ENCODE data around the gene SSTR3. TPM values are rescaled to one million over a fixed set of nuclear protein-coding genes. Genes with fewer than 3 reads are reported as not detected.

Gene SSTR3
- total and polyA plus RNA-seq, 9 of the 15 experiments (the other 6 are each of a cell fraction or from before 2014, with no cell fraction given): 0.03 TPM; not detected in 8

GRCh38 chr22:37260155-37260795 is 48.0 kb upstream of the SSTR3 start:
- peaks cover 4% of the 10 kb centered on the region; the same call in 1 of the 2 replicates for H3K9me3 ChIP-seq (replicated peaks; ENCODE audit: control insufficient read depth, insufficient read depth, low read depth, low read length)
- FAIRE-seq (no peak), DNase-seq (ENCODE audit: extremely low read depth in 1 of 4, low spot score in 3 of 4) (no peak), ATAC-seq (no peak)
- no peak overlapping the region for H3K9ac ChIP-seq (ENCODE audit: insufficient read depth in 1 of 2, low read depth in 2 of 2, low read length in 2 of 2)
- H3K4me2 ChIP-seq (ENCODE audit: insufficient read depth, low read length): no peak overlapping the region; the same call in 1 of the 2 replicates
- 18% methylated on average over 11 of the region's 15 CpGs for WGBS (ENCODE audit: insufficient coverage, low coverage, missing lambda C conversion rate)
- no TSS peak for BruUV-seq (replicated peaks)
- H3K36me3 ChIP-seq (ENCODE audit: control insufficient read depth, insufficient read depth, low read length): no peaks in the 10 kb centered on the region
- no peak overlapping the region for H3K4me3 ChIP-seq
- no peaks in the 10 kb centered on the region for H4K20me1 ChIP-seq (replicated peaks; ENCODE audit: control insufficient read depth, insufficient read depth, low read length)
- TF ChIP-seq REST (IDR thresholded peaks at IDR 0.05; ENCODE audit: borderline replicate concordance) (no peak), REST (CRISPR knock-in tag; IDR thresholded peaks at IDR 0.05; ENCODE audit: low read depth) (no peak), HNRNPLL (IDR thresholded peaks at IDR 0.05; ENCODE audit: low read depth, low read length, poor library complexity, severe bottlenecking) (no peak), ADNP (tag; IDR thresholded peaks at IDR 0.05) (no peak), NCOA4 (IDR thresholded peaks at IDR 0.05; ENCODE audit: partially characterized antibody) (no peak), ZNF551 (CRISPR knock-in tag; IDR thresholded peaks at IDR 0.05) (no peak), POLR2H (tag; IDR thresholded peaks at IDR 0.05; ENCODE audit: low read depth) (no peak), ZNF75A (CRISPR knock-in tag; IDR thresholded peaks at IDR 0.05) (no peak), PTTG1 (tag; IDR thresholded peaks at IDR 0.05; ENCODE audit: low read depth) (no peak), ZBTB9 (CRISPR knock-in tag; IDR thresholded peaks at IDR 0.05) (no peak)
- TF ChIP-seq, protein P1, sequence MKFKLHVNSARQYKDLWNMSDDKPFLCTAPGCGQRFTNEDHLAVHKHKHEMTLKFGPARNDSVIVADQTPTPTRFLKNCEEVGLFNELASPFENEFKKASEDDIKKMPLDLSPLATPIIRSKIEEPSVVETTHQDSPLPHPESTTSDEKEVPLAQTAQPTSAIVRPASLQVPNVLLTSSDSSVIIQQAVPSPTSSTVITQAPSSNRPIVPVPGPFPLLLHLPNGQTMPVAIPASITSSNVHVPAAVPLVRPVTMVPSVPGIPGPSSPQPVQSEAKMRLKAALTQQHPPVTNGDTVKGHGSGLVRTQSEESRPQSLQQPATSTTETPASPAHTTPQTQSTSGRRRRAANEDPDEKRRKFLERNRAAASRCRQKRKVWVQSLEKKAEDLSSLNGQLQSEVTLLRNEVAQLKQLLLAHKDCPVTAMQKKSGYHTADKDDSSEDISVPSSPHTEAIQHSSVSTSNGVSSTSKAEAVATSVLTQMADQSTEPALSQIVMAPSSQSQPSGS (CRISPR knock-in tag; IDR thresholded peaks at IDR 0.05): no peak
- H2AFZ ChIP-seq (ENCODE audit: low read depth, low read length): 0 out of 2 replicates have a peak overlapping the region, but pooled peaks have one; percentile 38
- no peaks in the 10 kb centered on the region for H3K79me2 ChIP-seq (ENCODE audit: control insufficient read depth, insufficient read depth, low read length)
- intact Hi-C loops (cut with micrococcal nuclease) (loop anchor here (2.0 kb wide), 1 partner anchor 61 kb away; no protein-coding TSS in a partner anchor), in situ Hi-C loops (cut with MboI) (no loop called here)
- no peaks in the 10 kb centered on the region for H3K9me1 ChIP-seq (ENCODE audit: control insufficient read depth, insufficient read depth, low read length)
- POLR2A ChIA-PET: interaction anchor here (0.6 to 1.0 kb wide), 4 partner anchors 11 to 223 kb away, joined by 3 to 6 read pairs (median 4); no protein-coding TSS in a partner anchor
- H3K27ac ChIP-seq (ENCODE audit: extremely low read depth, low read depth, low read length): no peak overlapping the region
- H3K4me1 ChIP-seq (replicated peaks in 1 of 2; ENCODE audit: control insufficient read depth in 2 of 2, insufficient read depth in 2 of 2, low read length in 2 of 2): peaks cover 4 to 15% of the 10 kb centered on the region in 2 experiments; a peak in 4 of 5 replicates
- CTCF ChIA-PET (ENCODE audit: low intra/inter-chr PET ratio): interaction anchor here (0.8 to 1.8 kb wide), 3 partner anchors 61 to 197 kb away, joined by 3 to 6 read pairs (median 5); no protein-coding TSS in a partner anchor
- H3K27me3 ChIP-seq (ENCODE audit: control insufficient read depth in 2 of 2, insufficient read depth in 2 of 2, low read length in 2 of 2): no peaks in the 10 kb centered on the region; a peak in 2 of 5 replicates

Data from K562 (cell line).